Stomach (tissue), 9 donors: Measurements from ENCODE around the gene CELF2. TPM values are rescaled to one million over a fixed set of nuclear protein-coding genes. Genes with fewer than 3 reads are reported as not detected.

ENCODE experiments used
- DNase-seq, 2 donors: peaks; one replicate each; pipeline versions ENCODE4 v3.0.0 to v3.0.0-alpha.2; 2013 to 2019
- H3K27ac ChIP-seq, 5 donors: fragments of 200-600 bp in 4 of 5; sonication (generic) in 4 of 5; one replicate each; pipeline ENCODE4 v1.5.1; 2013 to 2019; ENCODE audit warnings: mild to moderate bottlenecking in 1 of 5, moderate library complexity in 1 of 5
- H3K27me3 ChIP-seq, 3 donors: fragments of 200-600 bp; sonication (generic); one replicate each; pipeline ENCODE4 v1.5.1; 2017 to 2019; ENCODE audit warnings: mixed run types in 1 of 3
- H3K36me3 ChIP-seq, 4 donors: fragments of 200-600 bp; sonication (generic); 1 replicate in 3 of 4; 2 replicates in 1 of 4; pipeline ENCODE4 v1.5.1; 2016 to 2019
- H3K4me1 ChIP-seq, 4 donors: fragments of 200-600 bp; sonication (generic); one replicate each; pipeline ENCODE4 v1.5.1; 2016 to 2019
- H3K4me3 ChIP-seq, 4 donors: fragments of 200-600 bp; sonication (generic) in 3 of 4; one replicate each; pipeline ENCODE4 v1.5.1; 2016 to 2019; ENCODE audit warnings: mild to moderate bottlenecking in 1 of 4
- H3K9me3 ChIP-seq, 4 donors: fragments of 200-600 bp; sonication (generic); one replicate each; pipeline ENCODE4 v1.5.1; 2016 to 2019
- EP300 ChIP-seq: sonication (generic); formaldehyde crosslinking; IDR thresholded peaks from one replicate; pipeline ENCODE4 v1.6.1; 2017; ENCODE audit warnings: antibody characterized with exemption
- POLR2A ChIP-seq, 4 donors: fragments of 450-650 bp; IDR thresholded peaks; one replicate each; pipeline ENCODE4 v1.6.1; 2016; ENCODE audit warnings: antibody characterized with exemption in 4 of 4, control low read depth in 2 of 4, mild to moderate bottlenecking in 1 of 4, moderate library complexity in 1 of 4
- POLR2AphosphoS5 ChIP-seq, 3 donors: sonication (generic); formaldehyde crosslinking; IDR thresholded peaks; one replicate each; pipeline ENCODE4 v1.6.1; 2016; ENCODE audit warnings: antibody characterized with exemption in 3 of 3
- WGBS, 5 donors: extraction: QIAGEN DNeasy Blood & Tissue Kit in 3 of 5; methylation state at CpG; one replicate each; pipeline versions ENCODE4 v1.1.5 to v1.1.7; 2013 to 2018; 5-methylcytosine and 5-hydroxymethylcytosine counted together
- intact Hi-C: fragments of 100-400 bp; cut with DNase I; formaldehyde crosslinking; loops from one replicate; pipeline ENCODE4 v1.15.1; 2023; ENCODE audit warnings: low total_unique reads
- polyA plus RNA-seq, 3 donors: library from polyadenylated mRNA; stranded (reverse); fragments of 200-250 nt; gene quantifications; one replicate each; pipeline ENCODE4 v1.2.3, GENCODE V29; 2013
- total RNA-seq, 5 donors: library from RNA; depleted of rRNA; stranded (reverse); fragments of >200 nt; gene quantifications; one replicate each; pipeline versions ENCODE4 v1.1.0 to v1.2.3, GENCODE V29; 2014 to 2016
- TF ChIP-seq, protein P1 (sequence below), 7 experiments: fragments of 450-650 bp in 4 of 7; fragments of 200-600 bp in 3 of 7; sonication (generic) in 3 of 7; IDR thresholded peaks; one replicate each; pipeline ENCODE4 v1.5.1; 2016 to 2019; ENCODE audit warnings: antibody characterized with exemption in 7 of 7, control low read depth in 2 of 7, mild to moderate bottlenecking in 1 of 7
- donor health status: healthy with polysubstance abuse.
- donor health status: Bipolar disorder and iron deficiency.
- donor health status: healthy.

CELF2 gene
- total and polyA plus RNA-seq, 8 donors: 3.9 to 65.3 (median 36.1) TPM

DNA sequence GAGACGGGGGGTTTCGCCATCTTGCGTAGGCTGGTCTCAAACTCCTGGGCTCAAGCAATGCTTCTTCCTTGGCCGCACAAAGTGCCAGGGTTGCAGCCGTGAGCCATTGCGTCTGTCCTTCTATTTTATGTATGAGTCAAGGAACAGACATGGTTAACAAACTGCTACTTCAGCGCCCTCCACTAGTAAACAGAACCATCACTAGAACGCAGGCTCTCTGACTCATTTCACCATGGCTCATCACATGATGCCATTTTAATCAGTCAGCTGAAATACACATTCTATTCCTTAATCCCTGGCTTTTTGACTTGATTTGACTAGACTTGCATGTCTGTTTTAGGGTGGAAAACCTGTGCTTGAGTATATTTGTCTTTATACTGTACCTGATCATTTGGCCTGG lies 41.3 kb downstream of the CELF2 start:
- no peak overlapping the region for H3K27ac ChIP-seq
- no peaks in the 10 kb centered on the region for H3K4me1 ChIP-seq
- H3K36me3 ChIP-seq: no peaks in the 10 kb centered on the region
- H3K27me3 ChIP-seq: no peaks in the 10 kb centered on the region
- H3K4me3 ChIP-seq: no peak overlapping the region
- intact Hi-C loops: no loop called here
- DNase-seq: no peak
- peak in 1 of 3 donors; percentile 24 for TF ChIP-seq POLR2AphosphoS5 (IDR thresholded peaks at IDR 0.05)
- no peak for TF ChIP-seq EP300
- peaks cover 0 to 6% (median 0%) of the 10 kb centered on the region in 4 donors for H3K9me3 ChIP-seq
- 86 to 90% (median 87%) methylated on average over 8 of the region's 8 CpGs for WGBS, 5 donors

DNA sequence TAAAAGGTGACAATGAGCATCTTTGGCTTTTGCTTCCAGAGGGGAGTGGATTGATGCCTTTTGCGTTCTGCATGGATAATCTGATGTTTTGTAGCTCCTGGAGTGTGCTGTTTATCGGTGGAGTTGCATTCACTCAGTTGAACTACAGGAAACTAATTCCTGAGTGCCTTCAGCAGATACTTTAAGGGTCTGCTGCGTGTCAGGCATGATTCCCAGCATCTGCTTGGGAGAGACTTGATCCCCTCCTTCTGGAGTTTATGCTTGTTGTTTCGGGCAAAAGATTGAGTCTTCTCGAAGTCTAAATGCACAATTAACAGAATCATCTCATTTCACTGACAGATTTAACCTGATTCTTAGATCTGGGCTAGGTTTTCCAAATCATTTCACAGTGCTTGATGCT lies 46.2 kb downstream of the CELF2 start:
- peaks cover 0 to 6% (median 0%) of the 10 kb centered on the region in 4 donors for H3K9me3 ChIP-seq
- no peak overlapping the region for H3K4me3 ChIP-seq
- 63 to 75% (median 71%) methylated on average over 5 of the region's 5 CpGs for WGBS, 5 donors
- H3K36me3 ChIP-seq: no peaks in the 10 kb centered on the region
- DNase-seq: peak in 1 of 2 donors; percentile 58
- no peaks in the 10 kb centered on the region for H3K27me3 ChIP-seq
- no peak overlapping the region for H3K27ac ChIP-seq
- peaks cover 0 to 3% (median 0%) of the 10 kb centered on the region in 4 donors for H3K4me1 ChIP-seq
- intact Hi-C loops: no loop called here
- TF ChIP-seq POLR2AphosphoS5 (IDR thresholded peaks at IDR 0.05): no peak
- no peak for TF ChIP-seq EP300
- TF ChIP-seq, protein P1, sequence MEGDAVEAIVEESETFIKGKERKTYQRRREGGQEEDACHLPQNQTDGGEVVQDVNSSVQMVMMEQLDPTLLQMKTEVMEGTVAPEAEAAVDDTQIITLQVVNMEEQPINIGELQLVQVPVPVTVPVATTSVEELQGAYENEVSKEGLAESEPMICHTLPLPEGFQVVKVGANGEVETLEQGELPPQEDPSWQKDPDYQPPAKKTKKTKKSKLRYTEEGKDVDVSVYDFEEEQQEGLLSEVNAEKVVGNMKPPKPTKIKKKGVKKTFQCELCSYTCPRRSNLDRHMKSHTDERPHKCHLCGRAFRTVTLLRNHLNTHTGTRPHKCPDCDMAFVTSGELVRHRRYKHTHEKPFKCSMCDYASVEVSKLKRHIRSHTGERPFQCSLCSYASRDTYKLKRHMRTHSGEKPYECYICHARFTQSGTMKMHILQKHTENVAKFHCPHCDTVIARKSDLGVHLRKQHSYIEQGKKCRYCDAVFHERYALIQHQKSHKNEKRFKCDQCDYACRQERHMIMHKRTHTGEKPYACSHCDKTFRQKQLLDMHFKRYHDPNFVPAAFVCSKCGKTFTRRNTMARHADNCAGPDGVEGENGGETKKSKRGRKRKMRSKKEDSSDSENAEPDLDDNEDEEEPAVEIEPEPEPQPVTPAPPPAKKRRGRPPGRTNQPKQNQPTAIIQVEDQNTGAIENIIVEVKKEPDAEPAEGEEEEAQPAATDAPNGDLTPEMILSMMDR (IDR thresholded peaks at IDR 0.05): no peak
- TF ChIP-seq POLR2A (IDR thresholded peaks at IDR 0.05): no peak

DNA sequence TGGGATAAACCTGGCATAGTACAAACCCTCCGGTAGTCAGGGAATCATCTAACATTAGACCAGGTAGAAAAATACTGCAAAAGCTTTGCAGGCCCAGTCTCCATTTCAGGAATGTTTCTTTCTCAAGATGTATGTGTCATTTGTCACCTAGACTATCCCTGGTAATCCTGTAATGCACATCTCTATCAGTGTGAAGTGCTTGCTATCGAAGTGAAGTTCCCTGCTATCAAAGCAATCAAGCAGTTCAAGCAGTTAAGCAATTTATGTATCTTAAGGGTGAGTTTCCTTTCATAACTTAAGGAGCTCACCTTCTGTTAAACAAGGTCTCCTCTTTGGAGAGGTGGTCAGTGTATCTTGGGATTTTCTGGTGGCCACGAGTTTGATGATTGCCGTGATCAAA lies 47.2 kb downstream of the CELF2 start:
- no peaks in the 10 kb centered on the region for H3K27me3 ChIP-seq
- intact Hi-C loops: no loop called here
- DNase-seq: no peak
- H3K4me1 ChIP-seq: peaks cover 0 to 3% (median 0%) of the 10 kb centered on the region in 4 donors
- TF ChIP-seq POLR2AphosphoS5 (IDR thresholded peaks at IDR 0.05): no peak
- 84 to 92% (median 86%) methylated on average over 4 of the region's 4 CpGs for WGBS, 5 donors
- peaks cover 0 to 6% (median 0%) of the 10 kb centered on the region in 4 donors for H3K9me3 ChIP-seq
- no peaks in the 10 kb centered on the region for H3K36me3 ChIP-seq
- H3K4me3 ChIP-seq: no peak overlapping the region
- H3K27ac ChIP-seq: no peak overlapping the region

DNA sequence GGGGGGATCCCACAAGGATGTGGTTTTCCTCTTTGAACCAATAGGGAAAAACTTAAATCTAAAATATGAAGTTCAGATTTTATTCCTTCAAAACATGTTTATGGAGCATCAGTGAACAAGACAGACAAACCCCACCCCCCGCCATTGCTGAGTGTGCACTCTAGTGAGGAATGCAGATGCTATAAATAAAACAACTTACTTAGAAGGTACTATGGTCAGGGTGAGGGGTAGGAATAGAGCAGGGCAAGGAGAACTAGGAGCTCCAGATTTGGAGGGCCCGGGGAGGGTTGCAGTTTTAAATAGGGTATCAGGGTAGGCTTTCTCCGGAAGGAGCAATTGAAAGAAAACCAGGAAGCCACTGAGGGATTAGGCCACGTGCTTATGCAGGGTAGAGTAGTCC lies 47.9 kb downstream of the CELF2 start:
- TF ChIP-seq, protein P1 (IDR thresholded peaks at IDR 0.05): no peak
- TF ChIP-seq POLR2A (IDR thresholded peaks at IDR 0.05): no peak
- TF ChIP-seq EP300: no peak
- no peak for TF ChIP-seq POLR2AphosphoS5 (IDR thresholded peaks at IDR 0.05)
- 82 to 94% (median 89%) methylated on average over 4 of the region's 4 CpGs for WGBS, 5 donors
- peaks cover 0 to 6% (median 0%) of the 10 kb centered on the region in 4 donors for H3K9me3 ChIP-seq

DNA sequence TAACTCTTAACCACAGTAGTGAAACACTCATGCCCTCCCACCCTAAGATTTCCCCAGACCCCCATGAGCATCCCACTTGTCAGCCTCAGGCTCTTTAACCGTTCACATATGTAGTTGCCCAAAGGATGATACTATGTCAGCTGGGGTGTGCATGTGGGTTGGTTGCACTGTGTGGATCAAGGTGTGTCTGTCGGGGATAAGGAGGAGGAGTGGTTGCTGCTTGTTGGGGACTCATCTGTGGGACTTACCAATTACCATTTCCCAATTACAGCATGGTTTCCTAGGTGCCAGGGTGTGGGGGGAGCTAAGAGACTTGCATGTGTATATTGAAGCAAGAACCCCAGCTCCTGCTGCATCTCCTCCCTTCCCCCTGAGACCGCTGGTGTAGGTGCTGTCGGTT lies 48.8 kb downstream of the CELF2 start:
- Histone ChIP-seq H3K4me1 (peaks cover 0 to 3% (median 0%) of the 10 kb centered on the region in 4 donors), H3K36me3 (no peaks in the 10 kb centered on the region), H3K27me3 (no peaks in the 10 kb centered on the region), H3K4me3 (no peak overlapping the region), H3K9me3 (peaks cover 0 to 6% (median 0%) of the 10 kb centered on the region in 4 donors), H3K27ac (no peak overlapping the region)
- no peak for DNase-seq
- 87 to 98% (median 90%) methylated on average over 4 of the region's 4 CpGs for WGBS, 5 donors
- TF ChIP-seq, protein P1 (IDR thresholded peaks at IDR 0.05): no peak
- TF ChIP-seq EP300 (no peak), POLR2A (IDR thresholded peaks at IDR 0.05) (no peak), POLR2AphosphoS5 (IDR thresholded peaks at IDR 0.05) (no peak)
- intact Hi-C loops: no loop called here

More for the DNA sequence above, 47.9 kb downstream of the CELF2 start:
- H3K27me3 ChIP-seq: no peaks in the 10 kb centered on the region
- no peaks in the 10 kb centered on the region for H3K36me3 ChIP-seq
- no peak overlapping the region for H3K4me3 ChIP-seq
- peaks cover 0 to 3% (median 0%) of the 10 kb centered on the region in 4 donors for H3K4me1 ChIP-seq
- intact Hi-C loops: no loop called here
- H3K27ac ChIP-seq: no peak overlapping the region
- DNase-seq: no peak
